AG04450 (cell line): ENCODE data around the gene PRKD2. TPM values are rescaled to one million over a fixed set of nuclear protein-coding genes. Genes with fewer than 3 reads are reported as not detected.

Source experiments
- CTCF ChIA-PET: fragments of 300-600, 350-600 bp; formaldehyde crosslinking; extraction: SDS; loops from one replicate; lab custom pipeline; 2022; ENCODE audit warnings: antibody characterized with exemption, inconsistent platforms; lab: Charles Lee
- POLR2A ChIA-PET: fragments of 350-600 bp; formaldehyde crosslinking; extraction: SDS; loops from one replicate; lab custom pipeline; 2021; ENCODE audit warnings: antibody characterized with exemption, inconsistent platforms; lab: Yijun Ruan, JAX
- DNase-seq: peaks from one replicate; pipeline ENCODE4 v3.0.0-alpha.2; 2011; ENCODE audit warnings: low read depth, low spot score
- H3K27ac ChIP-seq: one replicate; pipeline ENCODE4 v1.5.1; 2012; ENCODE audit warnings: low read depth, low read length, control low read depth
- H3K27me3 ChIP-seq: one replicate; pipeline ENCODE4 v1.6.0; 2012; ENCODE audit warnings: low read length; ENCODE audit not compliant: control insufficient read depth, insufficient read depth
- H3K4me3 ChIP-seq: 2 replicates; pipeline ENCODE4 v1.5.1; 2011; ENCODE audit warnings: mild to moderate bottlenecking, low read depth, low read length, control low read depth
- H3K9me3 ChIP-seq: 2 replicates; pipeline ENCODE4 v1.5.1; 2012; ENCODE audit warnings: low read length; ENCODE audit not compliant: control insufficient read depth, insufficient read depth
- polyA plus RNA-seq: library from polyadenylated mRNA; depleted of rRNA; stranded (reverse); fragments of >200 nt; gene quantifications from 2 replicates; pipeline ENCODE4 v1.2.3, GENCODE V29; 2011
- TF ChIP-seq, protein P1 (sequence below): IDR thresholded peaks from 2 replicates; pipeline ENCODE4 v1.5.1; 2011; ENCODE audit warnings: low read depth, low read length, control low read depth, inconsistent platforms

Gene PRKD2
- polyA plus RNA-seq, 1 experiment, result 6.7 TPM

DNA sequence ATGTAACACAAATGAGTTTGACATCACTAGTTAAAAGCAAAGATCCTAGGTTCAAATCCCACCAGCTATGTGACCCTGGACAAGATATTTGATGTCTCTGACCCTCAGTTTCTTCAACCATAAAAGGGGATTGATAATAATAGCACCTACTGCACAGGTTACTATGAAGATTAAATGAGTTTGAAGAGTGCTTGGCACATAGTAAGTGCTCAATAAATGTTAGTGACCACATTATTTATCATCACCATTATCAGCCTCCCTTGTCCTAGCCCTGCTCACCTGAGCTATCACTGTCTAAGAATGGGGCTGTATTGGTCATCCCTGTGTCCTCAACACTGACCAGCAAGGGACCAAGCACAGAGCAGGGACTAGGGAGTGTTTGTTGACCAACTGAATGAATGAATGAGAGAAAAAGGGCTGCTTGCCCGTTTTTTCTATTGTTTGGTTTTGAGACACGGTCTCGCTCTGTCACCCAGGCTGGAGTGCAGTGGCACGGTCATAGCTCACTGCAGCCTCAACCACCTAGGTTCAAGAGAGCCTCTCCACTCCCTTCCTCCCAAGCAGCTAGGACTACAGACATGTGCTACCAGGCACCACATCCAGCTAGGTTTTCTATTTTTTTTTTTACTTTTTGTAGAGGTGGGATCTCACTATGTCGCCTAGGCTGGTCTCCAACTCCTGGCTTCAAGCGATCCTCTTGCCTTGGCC lies 29.3 kb downstream of the PRKD2 start:
- ChIA-PET CTCF (interaction anchor here (1.0 to 2.2 kb wide), 2 partner anchors 16 to 74 kb away, joined by 5 to 7 read pairs; no protein-coding TSS in a partner anchor), POLR2A (no interaction called here)
- H3K4me3 ChIP-seq, result no peak overlapping the region
- no peaks in the 10 kb centered on the region for H3K27me3 ChIP-seq
- H3K9me3 ChIP-seq, result no peaks in the 10 kb centered on the region
- no peak overlapping the region for H3K27ac ChIP-seq
- TF ChIP-seq, protein P1, sequence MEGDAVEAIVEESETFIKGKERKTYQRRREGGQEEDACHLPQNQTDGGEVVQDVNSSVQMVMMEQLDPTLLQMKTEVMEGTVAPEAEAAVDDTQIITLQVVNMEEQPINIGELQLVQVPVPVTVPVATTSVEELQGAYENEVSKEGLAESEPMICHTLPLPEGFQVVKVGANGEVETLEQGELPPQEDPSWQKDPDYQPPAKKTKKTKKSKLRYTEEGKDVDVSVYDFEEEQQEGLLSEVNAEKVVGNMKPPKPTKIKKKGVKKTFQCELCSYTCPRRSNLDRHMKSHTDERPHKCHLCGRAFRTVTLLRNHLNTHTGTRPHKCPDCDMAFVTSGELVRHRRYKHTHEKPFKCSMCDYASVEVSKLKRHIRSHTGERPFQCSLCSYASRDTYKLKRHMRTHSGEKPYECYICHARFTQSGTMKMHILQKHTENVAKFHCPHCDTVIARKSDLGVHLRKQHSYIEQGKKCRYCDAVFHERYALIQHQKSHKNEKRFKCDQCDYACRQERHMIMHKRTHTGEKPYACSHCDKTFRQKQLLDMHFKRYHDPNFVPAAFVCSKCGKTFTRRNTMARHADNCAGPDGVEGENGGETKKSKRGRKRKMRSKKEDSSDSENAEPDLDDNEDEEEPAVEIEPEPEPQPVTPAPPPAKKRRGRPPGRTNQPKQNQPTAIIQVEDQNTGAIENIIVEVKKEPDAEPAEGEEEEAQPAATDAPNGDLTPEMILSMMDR, result no peak
- no peak for DNase-seq

DNA sequence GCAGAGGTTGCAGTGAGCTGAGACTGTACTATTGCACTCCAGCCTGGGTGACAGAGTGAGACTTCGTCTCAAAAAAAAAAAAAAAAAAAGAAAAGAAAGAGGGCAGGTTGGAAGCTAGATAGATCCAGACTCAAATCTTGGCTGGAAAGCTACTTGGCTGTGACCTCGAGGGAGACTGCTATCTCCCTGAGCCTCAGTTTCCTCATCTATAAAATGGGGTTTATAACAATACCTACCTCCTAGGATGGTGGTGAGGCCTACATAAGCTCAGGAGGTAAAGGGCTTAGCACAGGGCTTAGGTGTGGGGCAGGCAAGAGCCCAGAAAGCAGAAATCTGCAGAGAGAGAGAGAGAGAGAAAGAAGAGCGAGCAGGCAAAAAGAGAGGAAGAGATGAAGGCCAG lies 31.7 kb downstream of the PRKD2 start:
- no peak for DNase-seq
- Histone ChIP-seq H3K4me3 (no peak overlapping the region), H3K9me3 (no peaks in the 10 kb centered on the region), H3K27ac (no peak overlapping the region), H3K27me3 (no peaks in the 10 kb centered on the region)
- TF ChIP-seq, protein P1, result no peak
- CTCF ChIA-PET, result interaction anchor here (2.2 kb wide), 1 partner anchor 19 kb away, joined by 6 read pairs; no protein-coding TSS in a partner anchor
- POLR2A ChIA-PET, result no interaction called here

DNA sequence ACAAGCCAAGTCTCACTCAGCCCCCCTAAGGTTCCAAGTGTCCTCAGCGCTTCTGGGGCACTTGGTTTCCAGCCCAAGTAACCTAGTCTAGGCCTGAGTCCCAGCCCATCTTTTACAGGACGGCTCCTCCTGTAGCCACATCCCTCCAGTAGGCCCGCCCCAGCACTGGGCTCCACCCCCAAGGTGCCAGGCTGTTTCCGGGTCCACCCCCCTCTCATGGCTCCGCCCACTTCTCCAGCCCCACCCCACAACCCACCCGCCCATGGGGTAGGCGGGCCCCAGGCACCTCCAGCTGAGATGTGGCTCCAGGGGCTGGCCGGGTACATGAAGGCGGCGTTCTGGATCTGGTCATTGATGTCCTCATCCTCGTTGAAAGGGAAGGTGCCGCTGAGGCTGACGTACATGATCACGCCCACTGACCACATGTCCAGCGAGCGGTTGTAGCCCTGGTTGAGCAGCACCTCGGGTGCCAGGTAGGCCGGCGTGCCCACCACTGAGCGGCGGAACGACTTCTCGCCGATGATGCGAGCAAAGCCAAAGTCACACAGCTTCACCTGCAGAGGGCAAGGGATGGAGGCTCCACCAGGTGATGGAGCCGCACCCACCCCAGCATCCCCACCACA lies 38.7 kb downstream of the PRKD2 start:
- DNase-seq, result no peak
- no peak overlapping the region for H3K27ac ChIP-seq
- H3K4me3 ChIP-seq, result no peak overlapping the region
- no peaks in the 10 kb centered on the region for H3K9me3 ChIP-seq
- TF ChIP-seq, protein P1, result no peak
- ChIA-PET POLR2A (no interaction called here), CTCF (interaction anchor here (1.7 kb wide), 1 partner anchor 16 kb away, joined by 7 read pairs; no protein-coding TSS in a partner anchor)
- H3K27me3 ChIP-seq, result no peaks in the 10 kb centered on the region

DNA sequence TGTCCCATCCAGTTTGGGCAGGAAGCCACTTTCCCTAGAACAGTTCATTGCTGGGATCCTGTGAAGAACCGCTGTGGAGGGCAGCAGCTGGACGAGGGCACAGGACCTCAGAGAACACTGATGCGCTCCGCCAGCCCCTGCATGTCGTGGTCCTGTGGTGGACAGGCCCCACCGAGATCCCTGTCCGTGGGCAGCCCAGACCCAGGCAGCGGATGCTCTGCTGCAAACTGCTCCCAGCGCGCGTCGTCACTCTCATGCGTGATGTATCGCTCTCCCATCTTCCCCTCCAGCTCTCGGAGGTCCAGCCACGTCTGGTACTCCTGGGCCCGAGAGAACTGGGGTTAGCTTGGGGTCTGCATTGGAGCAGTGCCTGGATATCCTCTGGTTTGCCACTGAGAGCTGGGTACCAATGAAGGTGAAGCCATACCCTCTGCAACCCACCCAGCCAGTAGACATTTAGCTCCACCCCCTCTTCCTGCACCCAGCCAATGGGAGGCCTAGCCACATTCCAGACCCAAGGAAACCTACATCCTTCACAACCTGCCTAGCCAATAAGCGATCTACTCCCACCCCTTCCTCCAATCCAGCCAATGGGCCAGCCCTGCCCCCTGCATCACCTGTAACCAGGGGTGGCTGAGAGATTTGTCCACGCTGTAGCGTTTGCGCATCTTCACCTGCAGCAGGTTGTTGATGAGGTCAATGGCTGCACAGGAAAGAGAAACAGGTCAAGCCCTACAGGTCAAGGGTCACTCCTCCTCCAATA lies 42.3 kb downstream of the PRKD2 start:
- Histone ChIP-seq H3K9me3 (no peaks in the 10 kb centered on the region), H3K4me3 (no peak overlapping the region), H3K27ac (no peak overlapping the region), H3K27me3 (no peaks in the 10 kb centered on the region)
- TF ChIP-seq, protein P1, result no peak
- CTCF ChIA-PET, result interaction anchor here (1.0 to 1.7 kb wide), 2 partner anchors 12 to 61 kb away, joined by 5 to 6 read pairs; no protein-coding TSS in a partner anchor
- no peak for DNase-seq
- POLR2A ChIA-PET, result no interaction called here
